Measurements from ENCODE around the gene PDIA3. TPM values are rescaled to one million over a fixed set of nuclear protein-coding genes. Genes with fewer than 3 reads are reported as not detected.
"Not testable (repeated sequence)": the region's sequence is repeated elsewhere in the genome, so short reads cannot be mapped to it uniquely, and the experiment has no call there.

Gene PDIA3
- total RNA-seq, 1 experiment from 2014 or later: 177 TPM

DNA sequence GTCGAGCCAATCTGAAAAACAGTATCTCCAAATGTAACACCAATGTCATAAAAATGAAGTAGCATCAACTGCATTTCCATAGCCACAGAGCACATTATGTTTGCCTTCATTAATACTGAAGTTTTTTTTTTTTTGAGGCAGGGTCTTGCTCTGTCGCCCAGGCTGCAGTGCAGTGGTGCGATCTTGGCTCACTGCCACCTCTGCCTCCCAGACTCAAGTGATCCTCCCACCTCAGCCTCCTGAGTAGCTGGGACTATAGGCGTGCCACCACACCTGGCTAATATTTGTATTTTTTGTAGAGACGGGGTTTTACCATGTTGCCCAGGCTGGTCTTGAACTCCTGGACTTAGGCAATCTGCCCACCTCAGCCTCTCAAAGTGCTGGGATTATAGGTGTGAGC is 68.8 kb downstream of the PDIA3 start:
- DNase-seq (ENCODE audit: low read depth in 1 of 2, low spot score in 2 of 2); H3K27ac ChIP-seq; H3K4me1 ChIP-seq (replicated peaks); H3K4me3 ChIP-seq; H3K9me3 ChIP-seq (replicated peaks); H3K27me3 ChIP-seq (replicated peaks): not testable (repeated sequence)
- peaks cover 80% of the 10 kb centered on the region for H3K36me3 ChIP-seq

DNA sequence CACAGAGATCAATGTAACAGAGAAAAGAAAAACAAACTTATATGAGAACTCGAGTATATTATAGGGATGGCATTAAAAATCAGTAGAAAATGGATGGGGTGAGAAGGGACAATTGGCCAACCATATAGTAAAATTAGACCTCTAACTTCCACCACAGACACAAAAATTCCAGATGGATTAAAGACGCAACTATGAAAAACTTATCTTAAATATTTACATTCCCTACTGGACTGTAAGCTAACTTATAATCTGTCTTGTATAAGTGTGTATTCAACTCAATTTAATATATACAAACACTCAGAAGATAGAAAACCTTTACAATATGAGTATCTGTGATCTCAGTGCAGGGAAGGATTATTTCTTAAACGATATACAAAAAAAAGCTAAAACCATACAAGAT is 75.3 kb downstream of the PDIA3 start:
- H3K27ac ChIP-seq: no peak overlapping the region
- no peak overlapping the region for H3K4me3 ChIP-seq
- DNase-seq (ENCODE audit: low read depth in 1 of 2, low spot score in 2 of 2): no peak
- no peaks in the 10 kb centered on the region for H3K9me3 ChIP-seq (replicated peaks)
- peaks cover 7% of the 10 kb centered on the region for H3K4me1 ChIP-seq (replicated peaks)
- H3K36me3 ChIP-seq: peaks cover 30% of the 10 kb centered on the region
- no peaks in the 10 kb centered on the region for H3K27me3 ChIP-seq (replicated peaks)

Other genes starting within 250 kb of the PDIA3 start
- 37.3 and 58.7 TPM in 2 replicates for gene MAP1A, start 228.8 kb upstream of the PDIA3 start, total RNA-seq (2014; rRNA removed; shearing (Covaris generic))
- gene PPIP5K1, start 156.2 kb upstream of the PDIA3 start, total RNA-seq (2014; rRNA removed; shearing (Covaris generic)): 8.6 and 18.8 TPM in 2 replicates
- not detected in 2 replicates for gene CKMT1B, start 152.4 kb upstream of the PDIA3 start, total RNA-seq (2014; rRNA removed; shearing (Covaris generic))
- gene STRC, start 127.6 kb upstream of the PDIA3 start, total RNA-seq (2014; rRNA removed; shearing (Covaris generic)): not detected in 2 replicates
- 0.26 and 1.3 TPM in 2 replicates for gene CATSPER2, start 97.6 kb upstream of the PDIA3 start, total RNA-seq (2014; rRNA removed; shearing (Covaris generic))
- gene CKMT1A, start 52.6 kb upstream of the PDIA3 start, total RNA-seq (2014; rRNA removed; shearing (Covaris generic)): not detected in 2 replicates
- 2.2 and 2.8 TPM in 2 replicates for gene ELL3, start 30.5 kb downstream of the PDIA3 start, total RNA-seq (2014; rRNA removed; shearing (Covaris generic))
- 1,081 and 1,697 TPM in 2 replicates for gene SERF2, start 45.9 kb downstream of the PDIA3 start, total RNA-seq (2014; rRNA removed; shearing (Covaris generic))
- gene SERINC4, start 53.8 kb downstream of the PDIA3 start, total RNA-seq (2014; rRNA removed; shearing (Covaris generic)): not detected in 2 replicates
- gene HYPK, start 54.2 kb downstream of the PDIA3 start, total RNA-seq (2014; rRNA removed; shearing (Covaris generic)): 9.4 and 18.9 TPM in 2 replicates
- gene MFAP1, start 78.3 kb downstream of the PDIA3 start, total RNA-seq (2014; rRNA removed; shearing (Covaris generic)): 40.1 and 55.3 TPM in 2 replicates
- gene WDR76, start 80.6 kb downstream of the PDIA3 start, total RNA-seq (2014; rRNA removed; shearing (Covaris generic)): 56.1 and 77.0 TPM in 2 replicates